Measurements from ENCODE around the gene ZNF804A.
"Not testable (repeated sequence)": the region's sequence is repeated elsewhere in the genome, so short reads cannot be mapped to it uniquely, and the experiment has no call there.

ZNF804A gene

DNA sequence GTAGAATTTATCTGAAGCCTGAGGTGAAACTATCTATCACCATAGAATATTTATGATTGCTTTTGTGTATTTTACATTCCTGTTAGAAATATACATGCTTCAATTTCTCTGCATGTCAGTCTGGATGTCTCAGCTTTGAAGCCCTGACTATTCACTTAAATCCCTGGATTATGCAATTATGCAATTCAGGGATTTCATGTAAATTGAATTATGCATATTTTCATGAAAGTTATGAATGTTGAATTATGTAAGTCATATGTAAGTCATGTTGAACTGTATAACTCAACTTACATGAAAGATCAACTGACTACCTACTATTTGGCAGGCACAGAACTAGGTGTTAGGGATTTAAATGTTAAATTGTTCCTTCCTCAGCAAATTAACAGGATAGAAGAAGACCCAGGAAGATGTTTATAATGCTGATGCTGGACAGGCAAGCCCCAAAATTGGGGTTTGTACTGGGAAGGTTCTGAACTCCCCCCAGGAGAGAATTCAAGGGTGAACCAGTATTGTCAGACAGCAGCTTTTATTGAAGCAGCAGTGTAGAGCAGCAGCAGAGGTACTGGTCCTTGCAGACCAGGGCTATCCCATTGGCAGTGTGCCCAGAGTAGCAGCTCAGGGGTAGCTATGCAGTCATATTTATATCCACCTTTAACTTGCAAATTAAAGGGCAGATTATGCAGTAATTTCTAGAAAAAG is 236.5 kb downstream of the ZNF804A start:
- DNase-seq (ENCODE audit: low spot score): no peak

- no peak for DNase-seq (ENCODE audit: low spot score)
Observed at GRCh38 chr2:184835398-184835715, 237.0 kb downstream of the ZNF804A start.

GRCh38 chr2:184847331-184847730 is 249.0 kb downstream of the ZNF804A start:
- no peak for DNase-seq (ENCODE audit: low spot score)

GRCh38 chr2:184849516-184849915 is 251.2 kb downstream of the ZNF804A start:
- no peak for DNase-seq (ENCODE audit: low spot score)

DNA sequence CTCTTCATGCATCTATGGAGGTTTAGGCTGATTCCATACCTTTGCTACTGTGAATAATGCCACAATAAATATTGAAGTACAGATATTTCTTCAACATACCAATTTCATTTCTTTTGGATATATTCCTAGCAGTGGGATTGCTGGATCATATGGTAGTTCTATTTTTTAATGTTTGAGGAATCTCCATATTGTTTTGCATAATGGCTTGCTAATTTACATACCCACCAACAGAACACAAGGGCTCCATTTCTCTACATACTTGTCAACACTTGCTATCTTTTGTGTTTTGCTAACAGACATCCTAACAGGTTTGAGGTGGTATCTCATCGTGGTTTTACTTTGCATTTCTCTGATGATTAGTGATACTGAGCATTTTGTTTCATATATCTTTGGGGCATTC is 253.2 kb downstream of the ZNF804A start:
- DNase-seq (ENCODE audit: low spot score): no peak

GRCh38 chr2:184859187-184859586 is 260.9 kb downstream of the ZNF804A start:
- no peak for DNase-seq (ENCODE audit: low spot score)

- DNase-seq (ENCODE audit: low spot score): no peak
Observed at GRCh38 chr2:184860744-184861143, 262.4 kb downstream of the ZNF804A start.

- no peak for DNase-seq (ENCODE audit: low spot score)
Observed at GRCh38 chr2:184875212-184875611, 276.9 kb downstream of the ZNF804A start.

GRCh38 chr2:184875911-184876310 is 277.6 kb downstream of the ZNF804A start:
- DNase-seq (ENCODE audit: low spot score): no peak

DNA sequence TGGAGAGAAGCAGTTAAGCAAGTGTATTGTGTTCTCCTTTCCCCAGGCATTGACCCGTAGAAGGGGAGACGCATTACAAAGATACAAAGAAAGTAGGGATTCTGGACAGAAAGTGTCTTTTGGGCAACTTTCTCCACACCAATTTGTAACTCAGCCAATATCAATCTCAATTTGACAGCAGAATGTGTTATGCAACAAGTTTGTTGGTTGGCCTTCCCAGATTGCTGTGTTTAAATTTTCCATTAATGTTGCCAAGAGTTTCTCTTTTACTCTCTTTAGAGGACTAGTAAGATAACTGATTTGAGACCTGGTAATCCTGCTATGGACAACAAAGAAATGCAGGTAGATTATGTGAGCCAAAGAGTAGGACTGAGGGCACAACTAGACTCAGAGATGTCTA is 279.6 kb downstream of the ZNF804A start:
- no peak for DNase-seq (ENCODE audit: low spot score)

- DNase-seq (ENCODE audit: low spot score): no peak
Observed at GRCh38 chr2:184879671-184880070, 281.3 kb downstream of the ZNF804A start.

DNA sequence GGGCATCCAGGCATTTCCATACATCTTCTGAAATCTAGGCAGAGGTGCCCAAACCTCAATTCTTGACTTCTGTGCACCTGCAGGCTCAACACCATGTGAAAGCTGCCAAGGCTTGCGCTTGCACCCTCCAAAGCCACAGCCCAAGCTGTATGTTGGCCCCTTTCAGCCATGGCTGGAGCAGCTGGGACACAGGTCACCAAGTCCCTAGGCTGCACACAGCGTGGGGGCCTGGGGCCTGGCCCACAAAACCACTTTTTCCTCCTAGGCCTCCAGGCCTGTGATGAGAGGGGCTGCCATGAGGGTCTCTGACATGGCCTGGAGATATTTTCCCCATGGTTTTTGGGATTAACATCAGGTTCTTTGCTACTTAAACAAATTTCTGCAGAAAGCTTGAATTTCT is 288.3 kb downstream of the ZNF804A start:
- DNase-seq (ENCODE audit: low spot score): not testable (repeated sequence)

GRCh38 chr2:184890311-184890710 is 292.0 kb downstream of the ZNF804A start:
- no peak for DNase-seq (ENCODE audit: low spot score)

DNA sequence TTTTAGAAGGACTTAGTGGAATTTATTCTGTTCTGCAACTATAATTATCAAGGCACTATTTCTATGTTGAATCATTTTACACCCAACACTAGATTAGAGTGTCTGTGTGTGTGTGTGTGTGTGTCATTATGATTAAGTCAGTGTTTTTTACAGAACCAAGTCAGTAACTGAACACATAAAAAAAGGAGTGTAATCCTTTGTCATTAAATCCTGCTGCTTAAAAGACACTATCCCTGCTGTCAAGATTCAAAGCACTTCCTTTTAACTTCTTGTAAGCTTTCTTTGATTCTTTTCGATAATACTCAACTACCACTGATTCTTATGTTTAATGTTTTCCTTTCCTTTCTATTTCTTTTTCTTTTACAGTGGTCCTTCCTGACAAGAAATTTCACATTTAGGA is 306.7 kb downstream of the ZNF804A start:
- DNase-seq (ENCODE audit: low spot score): no peak

- no peak for DNase-seq (ENCODE audit: low spot score)
Observed at GRCh38 chr2:184906160-184906559, 307.8 kb downstream of the ZNF804A start.

- DNase-seq (ENCODE audit: low spot score): no peak
Observed at GRCh38 chr2:184906709-184907108, 308.4 kb downstream of the ZNF804A start.

DNA sequence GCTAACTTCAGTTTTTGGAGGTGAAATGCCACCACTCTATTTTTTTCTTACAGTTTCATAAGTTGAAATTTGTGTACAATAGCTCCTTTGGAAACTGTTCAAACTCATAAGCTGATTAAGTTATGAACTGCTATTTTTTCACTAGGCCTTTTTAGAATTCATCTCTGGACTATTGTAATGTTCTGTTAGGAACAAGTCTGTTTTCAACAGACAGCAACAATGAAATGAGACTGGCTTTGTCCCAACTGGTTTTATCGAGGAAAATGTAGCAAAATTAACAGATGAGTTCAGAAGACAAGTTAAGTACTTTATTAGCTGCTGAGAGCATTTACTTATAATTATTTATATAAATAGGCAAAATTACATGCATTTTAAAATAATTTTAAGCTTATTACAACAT is 310.6 kb downstream of the ZNF804A start:
- DNase-seq (ENCODE audit: low spot score): no peak

- DNase-seq (ENCODE audit: low spot score): no peak
Observed at GRCh38 chr2:184920451-184920965, 322.2 kb downstream of the ZNF804A start.

GRCh38 chr2:184921676-184922075 is 323.3 kb downstream of the ZNF804A start:
- DNase-seq (ENCODE audit: low spot score): no peak

DNA sequence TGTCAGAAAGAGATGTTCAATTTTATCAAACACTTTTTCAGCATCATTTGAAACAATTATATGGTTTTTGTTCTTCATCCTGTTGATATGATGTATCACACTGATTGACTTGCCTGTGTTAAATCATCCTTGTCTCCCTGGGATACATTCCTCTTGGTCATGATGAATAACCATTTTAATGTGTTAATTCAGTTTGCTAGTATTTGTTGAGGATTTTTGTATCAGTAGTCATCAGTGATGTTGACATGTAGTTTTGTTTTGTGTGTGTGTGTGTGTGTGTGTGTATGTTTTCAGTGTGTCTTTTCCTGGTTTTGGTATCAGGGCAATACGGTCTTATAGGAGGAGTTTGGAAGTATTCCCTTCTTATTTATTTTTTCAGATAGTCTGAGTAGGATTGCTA is 325.4 kb downstream of the ZNF804A start:
- no peak for DNase-seq (ENCODE audit: low spot score)

- DNase-seq (ENCODE audit: low spot score): no peak
Observed at GRCh38 chr2:184927040-184927439, 328.7 kb downstream of the ZNF804A start.

- DNase-seq (ENCODE audit: low spot score): no peak
Observed at GRCh38 chr2:184936761-184937160, 338.4 kb downstream of the ZNF804A start.

DNA sequence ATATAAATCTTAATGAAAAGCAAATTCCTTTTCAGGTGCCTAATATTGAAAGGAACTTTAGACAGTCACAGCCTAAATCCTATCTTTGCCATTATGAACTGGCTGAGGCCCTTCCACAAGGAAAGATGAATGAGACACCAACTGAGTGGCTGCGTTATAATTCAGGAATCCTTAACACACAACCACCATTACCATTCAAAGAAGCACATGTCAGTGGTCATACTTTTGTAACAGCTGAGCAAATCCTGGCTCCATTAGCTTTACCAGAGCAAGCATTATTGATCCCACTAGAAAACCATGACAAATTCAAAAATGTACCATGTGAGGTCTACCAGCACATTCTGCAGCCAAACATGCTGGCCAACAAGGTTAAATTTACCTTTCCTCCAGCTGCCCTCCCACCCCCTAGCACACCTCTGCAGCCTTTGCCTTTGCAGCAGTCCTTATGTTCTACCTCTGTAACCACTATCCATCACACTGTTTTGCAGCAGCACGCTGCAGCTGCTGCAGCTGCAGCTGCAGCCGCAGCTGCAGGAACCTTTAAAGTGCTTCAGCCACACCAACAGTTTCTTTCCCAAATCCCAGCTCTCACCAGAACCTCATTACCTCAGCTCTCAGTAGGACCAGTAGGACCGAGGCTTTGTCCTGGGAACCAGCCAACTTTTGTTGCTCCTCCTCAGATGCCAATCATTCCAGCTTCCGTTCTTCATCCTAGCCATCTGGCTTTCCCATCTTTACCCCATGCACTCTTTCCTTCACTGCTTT is 340.1 kb downstream of the ZNF804A start:
- DNase-seq (ENCODE audit: low spot score): no peak

DNA sequence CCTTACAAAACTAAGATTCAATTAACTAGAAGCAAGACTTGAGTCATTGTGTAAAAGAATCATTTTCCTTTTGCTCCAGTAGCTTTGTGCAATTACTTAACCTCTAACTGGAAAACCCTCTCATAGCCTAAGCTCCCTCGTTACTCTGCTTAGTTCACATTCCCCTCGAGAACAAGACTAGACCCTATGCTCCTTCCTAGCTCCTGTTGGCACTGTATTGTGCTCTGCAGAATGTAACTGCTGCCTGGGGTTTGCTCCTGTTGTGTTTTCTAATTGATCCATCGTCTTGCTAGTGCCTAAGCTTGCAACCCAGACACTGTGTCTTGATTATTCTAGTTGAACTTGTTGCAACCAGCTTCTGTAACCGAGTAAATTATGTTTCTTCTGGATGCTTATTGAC is 347.0 kb downstream of the ZNF804A start:
- DNase-seq (ENCODE audit: low spot score): no peak
